ENCODE measurements around the gene TRAPPC3L. TPM values are rescaled to one million over a fixed set of nuclear protein-coding genes. Genes with fewer than 3 reads are reported as not detected.
A peak's percentile ranks its signal among the peaks of the same experiment; 100 is the strongest.

Gene TRAPPC3L
- total and polyA plus RNA-seq, 9 of the 15 experiments (the other 6 are each of a cell fraction or from before 2014, with no cell fraction given), result not detected

GRCh38 chr6:116492331-116493067 lies 53.0 kb downstream of the TRAPPC3L start (continued):
- TF ChIP-seq ZNF639 (CRISPR knock-in tag; conservative IDR thresholded peaks at IDR 0.05 in 1 of 2, IDR thresholded peaks at IDR 0.05 in 1 of 2), result peak in 1 of 2 experiments; percentile 66; a peak in 2 of 4 replicates
- no peak for TF ChIP-seq ZNF280B (CRISPR knock-in tag; IDR thresholded peaks at IDR 0.05)
- peak; percentile 90 for TF ChIP-seq JUN (IDR thresholded peaks at IDR 0.05; ENCODE audit: borderline replicate concordance, low read depth, low read length)
- no peak for TF ChIP-seq JUN (CRISPR knock-in tag; IDR thresholded peaks at IDR 0.05; ENCODE audit: borderline replicate concordance)
- peak; percentile 31 for TF ChIP-seq FOS (IDR thresholded peaks at IDR 0.05; ENCODE audit: extremely low read depth, insufficient read length)
- TF ChIP-seq NCOA2 (IDR thresholded peaks at IDR 0.05; ENCODE audit: partially characterized antibody in 2 of 2), result peak in 1 of 2 experiments; percentile 57
- TF ChIP-seq MECOM (CRISPR knock-in tag; IDR thresholded peaks at IDR 0.05), result 0 out of 2 replicates have a peak, but pooled peaks have one; percentile 28
- TF ChIP-seq PHTF2 (CRISPR knock-in tag; IDR thresholded peaks at IDR 0.05), result no peak
- no peak for TF ChIP-seq SREBF1 (IDR thresholded peaks at IDR 0.05; ENCODE audit: borderline replicate concordance, low read depth, low read length)
- peak; percentile 68; the same call in 1 of the 2 replicates for TF ChIP-seq ZNF644 (tag; IDR thresholded peaks at IDR 0.05; ENCODE audit: low read depth)
- 0 out of 4 replicates have a peak, but pooled peaks of 1 of the 2 experiments have one; percentile 70 for TF ChIP-seq ZMIZ1 (IDR thresholded peaks at IDR 0.05; ENCODE audit: low read depth in 2 of 2, low read length in 2 of 2)
- TF ChIP-seq GTF2A2 (tag; IDR thresholded peaks at IDR 0.05), result no peak
- no peak for TF ChIP-seq NR2C2 (CRISPR knock-in tag; IDR thresholded peaks at IDR 0.05)
- peak; percentile 61 for TF ChIP-seq NR2C2 (tag; IDR thresholded peaks at IDR 0.05)
- TF ChIP-seq ZNF316 (IDR thresholded peaks at IDR 0.05), result peak; percentile 80
- peak; percentile 52; the same call in 1 of the 2 replicates for TF ChIP-seq PHF21A (IDR thresholded peaks at IDR 0.05; ENCODE audit: borderline replicate concordance, low read depth)
- TF ChIP-seq TSHZ1 (CRISPR knock-in tag; IDR thresholded peaks at IDR 0.05), result no peak
